GDM1 (cell line): ENCODE results near the gene FLOT2.
"Not testable (repeated sequence)": the region's sequence is repeated elsewhere in the genome, so short reads cannot be mapped to it uniquely, and the experiment has no call there.

Source experiments
- DNase-seq: peaks from one replicate; lab custom pipeline; 2025; lab: John Stamatoyannopoulos, UW

Gene FLOT2, protein sequence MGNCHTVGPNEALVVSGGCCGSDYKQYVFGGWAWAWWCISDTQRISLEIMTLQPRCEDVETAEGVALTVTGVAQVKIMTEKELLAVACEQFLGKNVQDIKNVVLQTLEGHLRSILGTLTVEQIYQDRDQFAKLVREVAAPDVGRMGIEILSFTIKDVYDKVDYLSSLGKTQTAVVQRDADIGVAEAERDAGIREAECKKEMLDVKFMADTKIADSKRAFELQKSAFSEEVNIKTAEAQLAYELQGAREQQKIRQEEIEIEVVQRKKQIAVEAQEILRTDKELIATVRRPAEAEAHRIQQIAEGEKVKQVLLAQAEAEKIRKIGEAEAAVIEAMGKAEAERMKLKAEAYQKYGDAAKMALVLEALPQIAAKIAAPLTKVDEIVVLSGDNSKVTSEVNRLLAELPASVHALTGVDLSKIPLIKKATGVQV

DNA sequence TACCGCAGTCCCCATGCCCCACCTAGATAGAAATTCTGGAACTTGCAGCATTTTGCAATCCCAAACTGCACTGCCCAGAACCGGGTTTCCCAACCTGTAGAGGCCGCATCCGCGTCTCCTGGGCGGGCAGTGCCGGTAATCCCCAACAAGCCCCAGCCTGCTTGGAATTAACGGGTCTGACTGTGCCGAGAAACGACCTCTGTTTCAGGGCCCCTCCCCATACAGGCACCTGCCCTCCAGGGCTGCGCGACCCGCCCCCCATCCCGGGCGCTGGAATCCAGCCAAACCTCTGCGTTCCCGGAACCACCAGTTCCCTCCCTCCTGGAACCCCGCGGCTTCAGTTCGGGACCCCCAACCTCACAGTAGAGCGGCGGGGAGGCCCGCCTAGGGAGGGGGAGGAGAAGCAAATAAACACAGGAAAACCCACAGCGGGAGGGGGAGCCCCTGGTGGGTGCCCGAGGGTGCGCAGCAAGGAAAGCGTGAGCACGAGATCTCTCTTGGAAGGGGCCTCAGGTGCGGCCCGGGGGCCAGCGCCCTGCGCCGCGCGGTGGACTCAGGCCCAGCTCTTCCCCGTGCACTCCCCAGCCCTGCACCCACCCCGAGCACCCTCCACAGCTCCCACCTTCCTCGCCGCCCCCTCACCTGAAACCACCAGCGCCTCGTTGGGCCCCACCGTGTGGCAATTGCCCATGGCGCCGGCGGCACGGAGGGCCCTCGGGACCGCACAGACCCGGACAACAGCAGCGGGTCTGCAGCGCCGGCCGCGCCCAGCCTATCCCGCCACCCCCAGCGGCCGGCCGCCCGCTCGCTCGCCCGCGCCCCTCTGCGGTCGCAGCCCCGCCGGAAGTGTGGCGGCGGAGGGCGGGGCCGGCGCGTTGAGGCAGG, at the start of gene FLOT2:
FLOT2 (minus strand) TSS at position 850 of the 885 bp plus-strand sequence; CDS start at position 691, 159 bp downstream.
- DNase-seq: peak; percentile 7

DNA sequence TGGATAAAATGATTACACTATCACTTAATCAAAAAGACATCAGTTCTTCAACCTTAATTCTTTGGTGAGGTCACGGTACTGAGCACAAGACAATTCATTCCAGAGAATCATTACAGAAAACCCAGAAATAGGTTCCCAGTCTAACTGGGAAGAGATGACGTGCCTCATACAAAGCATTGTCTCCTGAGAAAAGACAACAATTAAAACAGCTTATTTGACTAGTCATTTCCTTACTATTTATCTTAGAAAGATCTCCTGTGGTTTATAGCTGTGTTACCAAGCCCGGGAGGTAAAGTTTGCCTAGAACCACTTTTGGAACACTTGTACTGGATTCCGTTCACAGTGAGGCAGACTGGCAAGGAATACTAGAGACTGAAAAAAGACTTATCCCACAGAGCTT, 48.7 kb upstream of the FLOT2 start:
- DNase-seq: no peak

DNA sequence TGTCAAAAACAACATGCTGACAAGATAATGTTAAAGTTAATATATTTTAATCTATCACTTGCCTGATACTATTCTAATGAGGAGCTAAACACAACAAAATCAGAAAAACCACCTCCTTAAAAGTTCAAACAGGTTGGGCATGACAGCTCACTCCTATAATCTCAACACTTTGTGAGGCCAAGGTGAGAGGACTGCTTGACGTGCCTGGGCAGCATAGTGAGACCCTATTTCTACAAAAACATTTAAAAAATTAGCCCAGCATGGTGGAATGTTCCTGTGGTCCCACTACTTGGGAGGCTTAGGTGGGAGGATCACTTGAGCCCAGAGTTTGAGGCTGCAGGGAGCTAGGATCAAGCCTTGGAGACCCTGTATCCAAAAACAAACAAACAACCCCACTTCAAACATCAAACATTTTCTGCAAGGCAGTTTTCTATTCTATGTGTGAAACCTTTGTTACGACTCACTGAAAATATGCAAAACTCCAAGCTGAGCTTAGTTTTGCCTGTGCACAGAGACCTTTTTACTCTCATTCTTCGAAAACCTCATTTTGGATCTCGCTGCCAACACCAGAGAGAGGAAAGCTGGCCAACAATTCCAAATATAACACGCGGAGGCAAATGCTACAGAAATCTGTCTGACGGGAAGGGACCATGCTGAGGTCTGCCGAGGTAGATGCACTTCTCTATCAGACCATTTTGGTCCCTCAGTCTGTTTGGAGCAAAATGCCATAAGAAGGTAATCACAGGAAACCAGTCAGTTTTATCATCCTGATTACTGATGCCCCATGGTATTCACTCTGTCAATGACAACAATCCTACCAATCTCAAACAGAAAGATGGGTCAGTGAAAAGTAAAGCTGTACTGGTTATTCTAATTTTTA, 47.6 kb upstream of the FLOT2 start:
- no peak for DNase-seq

DNA sequence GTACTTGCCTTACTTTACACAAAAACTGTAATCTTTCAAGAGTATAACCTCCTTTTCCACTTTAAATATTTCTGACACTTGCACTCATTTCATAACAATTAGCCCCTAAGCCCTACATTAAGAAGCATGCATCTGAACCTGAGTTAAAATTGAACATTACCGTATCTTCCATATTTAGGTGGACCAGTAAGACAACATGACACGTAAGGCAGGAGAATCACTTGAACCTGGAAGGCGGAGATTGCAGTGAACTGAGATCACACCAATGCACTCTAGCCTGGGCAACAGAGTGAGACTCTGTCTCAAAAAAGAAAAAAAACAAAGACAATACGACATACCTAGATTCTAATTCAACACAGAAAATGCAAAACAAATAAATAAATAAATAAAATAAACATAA, 46.8 kb upstream of the FLOT2 start:
- no peak for DNase-seq

DNA sequence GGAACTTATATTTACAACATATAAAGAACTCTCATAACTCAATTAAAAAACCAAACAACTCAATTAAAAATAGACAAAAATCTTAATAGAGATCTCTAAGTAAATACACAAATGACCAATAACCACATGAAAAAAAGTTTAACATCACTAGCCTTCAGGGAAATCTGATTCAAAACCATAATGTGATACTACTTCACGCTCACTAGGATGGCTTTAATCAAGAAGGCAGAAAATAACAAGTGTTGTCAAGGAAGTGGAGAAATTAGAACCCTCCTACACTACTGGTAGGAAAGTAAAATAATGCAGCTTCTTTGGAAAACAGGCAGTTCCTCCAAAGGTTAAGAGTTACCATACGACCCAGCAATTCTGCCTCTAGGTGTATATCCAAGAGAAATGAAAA, 45.4 kb upstream of the FLOT2 start:
- no peak for DNase-seq

DNA sequence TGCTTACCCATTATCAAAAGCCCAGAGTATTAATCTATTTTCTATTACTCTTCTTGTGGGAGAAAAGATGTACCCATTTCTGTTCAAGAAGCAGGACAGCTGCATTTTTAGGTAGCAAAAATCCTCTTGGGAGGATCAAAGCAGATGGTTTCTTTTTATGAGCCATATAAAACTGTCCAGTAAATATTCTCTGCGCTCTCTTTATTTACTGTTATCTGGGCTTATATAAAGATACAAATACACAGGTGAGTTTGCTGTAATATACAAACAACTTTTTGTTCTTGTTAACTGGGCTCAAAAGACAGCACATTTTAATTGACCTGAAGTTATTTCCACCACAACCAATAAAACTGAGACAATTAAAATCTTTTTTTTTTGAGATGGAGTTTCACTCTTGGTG, 43.7 kb upstream of the FLOT2 start:
- no peak for DNase-seq

DNA sequence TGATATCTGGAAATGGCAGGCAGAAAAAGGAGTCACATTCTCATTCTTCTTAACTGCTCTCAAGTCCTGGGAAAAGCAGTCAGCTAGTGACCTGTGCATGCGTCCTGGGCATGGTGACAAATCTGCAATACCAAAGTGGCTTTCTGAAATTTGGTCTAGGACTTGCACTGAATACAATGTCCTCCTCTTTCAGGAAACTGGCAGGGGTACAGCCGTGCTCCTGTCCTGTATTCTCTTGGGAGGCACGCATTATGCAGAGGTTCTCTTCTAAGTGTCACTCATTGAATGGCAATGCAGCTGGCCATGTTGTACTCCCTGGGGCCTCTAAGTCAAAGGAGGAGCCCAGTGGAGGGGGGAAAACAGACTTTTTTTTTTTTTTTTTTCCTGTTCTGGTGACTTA, 43.1 kb upstream of the FLOT2 start:
- no peak for DNase-seq

DNA sequence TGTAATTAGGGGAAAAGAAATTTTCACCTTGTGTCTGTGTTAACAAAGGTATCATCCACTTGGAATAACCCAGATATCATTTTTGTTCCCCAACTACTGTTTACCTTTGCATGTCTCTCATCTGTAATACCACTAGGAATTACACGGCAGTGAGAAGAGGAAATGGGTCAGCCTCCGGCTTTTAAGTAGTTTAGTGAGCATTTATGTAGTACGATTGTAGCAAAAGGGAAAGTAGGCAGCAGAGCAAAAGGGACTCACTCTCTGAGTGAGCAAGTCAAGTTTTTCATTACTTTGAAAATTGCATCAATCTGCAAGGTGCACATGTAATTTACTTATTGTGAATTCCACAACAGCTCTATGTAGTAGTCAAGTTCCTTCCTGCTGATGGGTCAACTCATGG, 42.6 kb upstream of the FLOT2 start:
- DNase-seq: no peak

DNA sequence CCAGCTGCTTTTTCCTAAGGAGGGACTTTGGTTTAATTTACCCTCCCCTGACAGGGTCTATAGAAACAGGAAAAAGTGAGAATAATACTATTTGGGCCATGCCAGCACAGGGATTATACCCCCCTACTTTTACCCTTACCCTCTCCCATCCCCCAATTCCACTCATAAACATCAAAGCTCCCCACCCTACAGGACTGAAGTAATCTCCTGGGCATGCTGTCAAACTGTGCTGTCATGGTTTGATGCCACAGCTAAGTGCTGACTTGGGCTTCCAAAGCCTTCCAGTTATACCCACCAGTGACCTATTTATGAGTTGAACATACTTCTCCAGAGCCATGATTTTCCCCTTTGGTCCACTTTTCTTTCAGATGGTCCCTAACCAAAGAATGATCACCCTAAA, 41.0 kb upstream of the FLOT2 start:
- no peak for DNase-seq

DNA sequence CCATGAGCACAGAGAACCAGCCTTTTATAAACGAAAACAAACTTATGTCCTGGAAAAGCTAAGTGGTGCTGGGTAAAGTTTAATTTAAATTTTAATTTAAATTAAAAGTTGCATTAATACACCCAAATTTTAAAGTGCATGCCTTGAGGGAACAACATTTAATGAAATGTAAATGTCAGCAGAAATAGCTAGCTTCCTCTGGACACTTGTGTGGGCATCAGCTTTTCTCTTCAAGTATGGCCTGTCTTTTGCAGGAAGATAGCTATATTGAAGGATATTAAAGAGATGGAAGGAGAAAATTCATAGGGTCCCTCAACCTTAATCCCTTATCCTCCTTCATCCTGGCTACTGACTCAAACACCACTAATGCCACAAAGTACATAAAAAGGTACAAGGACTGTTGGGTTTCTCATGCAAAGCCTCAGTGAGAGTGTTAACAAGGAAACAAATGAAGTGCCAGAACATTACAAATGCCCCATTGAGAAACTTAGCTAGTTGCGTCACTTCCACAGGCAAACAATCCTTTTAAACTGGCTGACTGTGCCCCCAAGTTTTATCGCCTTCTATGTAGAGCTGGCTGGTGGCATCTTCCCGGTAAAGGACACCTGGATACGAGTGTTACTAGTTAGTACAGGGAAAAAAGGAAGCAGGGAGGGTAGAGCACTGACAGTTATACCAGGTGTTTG, 39.7 kb upstream of the FLOT2 start:
- no peak for DNase-seq

DNA sequence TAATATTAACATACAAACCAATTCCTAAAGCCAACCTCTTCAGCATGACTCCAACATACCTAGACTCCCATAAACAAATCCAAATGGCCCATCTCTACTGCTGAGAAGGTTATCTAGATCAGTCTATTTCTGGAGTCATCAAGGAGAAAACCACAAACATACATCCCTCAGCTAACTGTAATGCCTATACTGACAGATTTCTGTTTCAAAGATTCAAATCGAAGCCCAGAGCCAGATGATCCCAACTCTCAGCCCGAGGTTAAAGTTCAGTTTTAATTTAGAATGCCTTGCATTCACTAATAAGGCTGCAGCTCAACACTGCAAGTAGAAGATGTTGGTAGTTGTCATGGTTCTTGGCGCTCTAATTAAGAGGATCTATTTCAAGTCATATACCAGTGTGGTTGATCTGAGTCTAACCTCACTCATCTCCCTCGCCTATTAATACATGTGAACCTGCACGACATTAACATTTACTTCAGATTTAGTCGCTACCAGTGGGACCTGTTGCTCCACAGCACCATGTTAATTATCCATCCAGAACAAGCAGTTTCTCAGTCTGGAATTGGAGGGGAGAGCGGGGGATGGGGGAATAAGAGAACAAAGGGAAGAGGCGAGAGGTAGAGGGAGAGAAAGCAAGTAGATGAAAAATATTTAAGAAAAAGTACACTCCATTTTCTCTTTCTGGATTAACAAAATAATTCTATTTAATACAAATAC, 38.4 kb upstream of the FLOT2 start:
- DNase-seq: no peak

DNA sequence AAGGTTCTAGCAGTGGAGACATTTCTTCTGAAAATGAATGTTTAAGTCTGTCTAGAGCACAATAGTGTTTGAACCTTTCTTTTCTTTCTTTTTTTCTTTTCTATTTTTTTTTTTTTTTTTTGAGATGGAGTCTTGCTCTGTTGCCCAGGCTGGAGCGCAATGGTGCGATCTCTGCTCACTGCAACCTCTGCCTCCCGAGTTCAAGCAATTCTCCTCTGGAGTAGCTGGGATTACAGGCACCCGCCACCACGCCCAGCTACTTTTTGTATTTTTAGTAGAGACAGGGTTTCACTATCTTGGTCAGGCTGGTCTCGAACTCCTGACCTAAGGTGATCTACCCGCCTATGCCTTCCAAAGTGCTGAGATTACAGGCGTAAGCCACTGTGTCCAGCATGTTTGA, 37.0 kb upstream of the FLOT2 start:
- DNase-seq: not testable (repeated sequence)

DNA sequence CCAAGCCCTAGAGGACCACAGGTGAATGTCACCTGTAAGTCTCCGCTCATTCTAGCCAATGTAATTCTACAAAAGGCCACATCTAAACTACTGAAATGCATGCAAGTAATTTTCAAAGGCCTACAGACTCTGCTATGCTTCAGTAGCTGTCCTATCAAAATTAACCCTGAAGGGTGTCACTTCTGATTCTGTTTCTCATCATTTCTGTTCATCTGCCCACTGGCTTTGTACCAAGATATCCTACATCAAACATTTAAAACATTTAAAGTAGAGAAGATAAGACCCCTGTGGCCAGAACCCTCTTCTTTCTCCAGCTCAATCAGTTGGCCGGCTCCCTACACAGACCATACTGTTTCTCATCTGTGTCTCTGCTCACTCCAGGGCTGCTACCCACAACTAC, 32.3 kb upstream of the FLOT2 start:
- no peak for DNase-seq

DNA sequence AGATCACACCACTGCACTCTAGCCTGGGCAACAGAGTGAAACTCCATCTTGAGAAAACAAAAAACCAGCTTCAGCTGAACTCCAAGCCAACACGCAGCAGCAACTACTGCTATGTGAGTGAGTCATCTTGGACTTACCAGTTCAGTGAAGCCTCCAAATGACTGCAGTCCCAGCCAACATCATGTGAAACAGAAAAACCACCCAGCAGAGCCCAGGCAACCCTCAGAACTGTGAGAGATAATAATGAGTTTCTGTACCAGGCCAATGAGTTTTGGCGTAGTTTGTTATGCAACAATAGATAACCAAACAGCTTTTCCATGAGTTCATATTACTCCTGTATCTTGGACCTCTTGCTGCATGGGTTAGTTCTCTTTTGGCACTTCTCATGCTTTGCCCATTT, 30.5 kb upstream of the FLOT2 start:
- no peak for DNase-seq

DNA sequence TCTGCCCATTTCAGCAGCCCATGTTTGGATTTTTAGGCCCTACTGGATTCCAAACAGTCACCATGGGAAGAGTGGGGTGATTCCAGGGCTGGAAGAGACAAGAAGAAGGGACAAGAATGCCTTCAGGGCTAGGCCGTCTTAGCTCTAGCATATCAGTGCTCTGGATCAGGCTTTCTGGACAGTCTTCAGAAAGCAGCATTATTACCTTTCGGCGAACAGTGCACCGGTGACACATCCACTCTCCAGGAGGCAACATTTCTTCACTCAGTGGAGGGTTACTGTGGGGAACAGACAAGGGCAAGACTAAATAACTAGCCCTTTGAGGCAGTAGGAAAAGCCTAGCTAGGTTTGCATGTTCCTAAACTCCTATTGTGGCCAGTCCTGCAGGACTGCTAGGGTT, 29.3 kb upstream of the FLOT2 start:
- DNase-seq: no peak

DNA sequence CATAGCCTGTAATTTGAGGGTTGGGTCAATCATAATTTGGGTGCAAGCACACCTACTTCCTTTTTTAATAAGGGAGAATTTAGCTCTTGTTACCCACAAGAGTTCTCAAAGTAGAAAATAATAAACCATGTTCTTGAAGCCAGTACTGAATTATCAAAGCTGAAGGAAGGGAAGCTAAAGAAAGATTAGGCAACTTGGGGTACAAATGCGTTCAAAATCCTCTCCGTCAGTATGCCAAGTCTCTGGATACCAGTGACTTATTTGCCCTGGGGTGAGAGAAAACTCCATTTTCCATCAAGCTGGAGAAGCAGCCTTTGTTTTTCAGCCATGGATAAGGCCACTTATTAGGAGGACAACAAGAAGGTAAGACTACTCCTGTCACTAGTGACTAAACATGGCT, 28.8 kb upstream of the FLOT2 start:
- no peak for DNase-seq

DNA sequence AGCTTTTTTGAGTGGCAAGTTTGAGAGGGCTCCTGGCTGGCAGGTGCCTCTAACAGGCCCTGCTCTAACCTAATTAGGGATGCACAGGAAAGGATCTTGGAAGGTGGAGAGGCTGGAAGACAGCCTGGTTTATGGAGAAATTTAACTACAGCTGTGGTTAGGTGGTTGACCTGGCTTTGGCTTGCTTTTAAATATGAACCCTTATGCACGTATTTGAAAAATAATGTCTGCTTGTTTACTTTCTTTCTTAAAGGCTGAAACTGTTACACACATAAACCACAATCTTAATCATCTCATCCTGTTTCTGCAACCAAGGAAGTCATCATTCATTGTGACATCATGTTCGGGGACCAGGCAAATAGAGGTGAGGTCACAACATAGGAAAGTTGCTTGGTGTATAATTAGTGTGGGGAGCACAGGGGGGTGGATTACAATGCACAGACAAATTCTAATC, 28.4 kb upstream of the FLOT2 start:
- DNase-seq: peak; percentile 22

DNA sequence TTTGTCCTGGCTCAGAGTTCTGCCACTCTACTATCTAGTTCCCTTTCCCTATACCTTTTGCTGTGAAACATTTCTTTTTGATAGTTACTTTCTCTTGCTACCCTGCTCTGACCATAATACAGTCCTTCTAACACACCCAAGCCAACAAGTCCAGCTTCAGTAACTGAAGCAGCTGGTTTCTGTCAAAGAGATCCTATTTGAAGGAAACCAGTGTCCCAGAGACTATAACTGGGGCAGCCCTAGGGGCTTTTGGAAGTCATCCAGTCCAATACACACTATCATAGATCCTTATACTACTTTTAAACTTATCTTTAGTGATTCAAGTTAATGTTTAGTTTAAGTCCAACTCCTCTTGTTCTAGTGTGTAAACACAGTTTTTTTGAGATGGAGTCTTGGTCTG, 22.7 kb upstream of the FLOT2 start:
- no peak for DNase-seq

DNA sequence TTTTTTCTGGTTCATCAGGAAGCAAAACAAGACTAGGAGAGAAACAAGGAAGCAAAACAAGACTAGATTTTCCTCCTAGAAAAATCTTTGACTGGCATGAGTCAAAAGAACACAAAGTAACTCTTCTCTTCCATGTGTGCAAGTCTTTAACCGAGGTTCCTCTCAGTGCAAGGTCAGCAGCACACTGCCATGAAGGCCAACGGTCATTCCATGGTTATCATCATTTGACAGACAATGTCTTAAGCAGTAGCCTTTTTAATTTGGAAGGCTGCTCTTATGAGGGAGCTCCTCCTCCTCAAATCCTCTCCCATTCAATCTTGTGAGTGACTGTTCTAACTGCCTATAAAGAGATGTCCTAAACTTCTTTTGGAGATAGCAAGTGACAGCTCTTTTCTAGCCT, 20.8 kb upstream of the FLOT2 start:
- DNase-seq: no peak

DNA sequence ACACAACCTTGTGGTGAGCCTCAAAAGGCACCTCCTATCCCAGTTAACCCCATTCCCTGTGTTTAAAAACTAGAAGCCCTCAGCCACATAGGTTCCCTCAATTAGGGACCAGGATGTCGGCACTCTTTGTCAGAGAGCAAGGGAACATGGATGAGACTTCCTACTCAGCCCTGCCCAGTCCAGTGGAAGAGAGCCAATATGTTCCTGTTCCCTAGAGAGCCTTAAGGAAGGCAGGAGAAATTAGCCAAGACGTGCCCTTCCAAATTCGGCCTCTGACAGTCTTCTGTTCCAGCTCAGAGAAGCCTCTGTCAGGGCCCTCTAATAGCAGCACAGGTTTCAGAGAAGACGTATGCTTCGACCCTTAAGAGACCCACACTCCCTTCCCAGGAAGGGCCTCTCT, 19.9 kb upstream of the FLOT2 start:
- DNase-seq: no peak

DNA sequence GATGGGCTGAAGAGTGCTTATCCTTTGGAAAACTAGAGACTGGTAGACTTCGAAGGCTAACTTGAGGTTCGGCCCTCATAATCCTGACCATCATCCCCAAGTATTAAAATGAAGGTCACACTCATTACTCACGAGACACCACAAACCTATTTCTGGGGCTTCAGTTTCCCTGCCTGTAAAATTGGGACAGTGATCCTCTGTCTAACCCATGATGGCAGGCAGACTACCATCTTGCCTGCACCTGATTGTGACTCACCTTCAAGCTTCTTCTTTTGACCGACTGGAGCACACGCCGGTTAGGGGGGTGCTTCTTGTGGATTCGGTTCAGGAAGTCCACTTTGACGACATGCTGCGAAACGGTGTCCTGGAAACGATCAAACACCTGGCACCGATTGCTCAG, 19.5 kb upstream of the FLOT2 start:
- no peak for DNase-seq
